C4-2B (cell line): ENCODE results near the gene GBX2.

ENCODE experiments used
- CTCF ChIP-seq: fragments of 450-650 bp; conservative IDR thresholded peaks from 2 replicates; pipeline ENCODE4 v1.5.1; 2017; ENCODE audit warnings: mild to moderate bottlenecking
- ZFX ChIP-seq: fragments of 450-650 bp; IDR thresholded peaks from 2 replicates; pipeline ENCODE4 v1.6.1; 2017

- TF ChIP-seq CTCF (no peak), ZFX (no peak)
These were observed 16.5 kb upstream of the GBX2 start for GRCh38 chr2:236184701-236185100.
